Measurements from ENCODE around the gene PGM5.
"Not testable (repeated sequence)": the region's sequence is repeated elsewhere in the genome, so short reads cannot be mapped to it uniquely, and the experiment has no call there.

- not testable (repeated sequence) for TF ChIP-seq ZNF671 (CRISPR knock-in tag; IDR thresholded peaks at IDR 0.05); ATF1 (CRISPR knock-in tag; IDR thresholded peaks at IDR 0.05); GABPB1 (CRISPR knock-in tag; IDR thresholded peaks at IDR 0.05); ATF2 (CRISPR knock-in tag; IDR thresholded peaks at IDR 0.05; ENCODE audit: borderline replicate concordance, low read depth); CTCF (IDR thresholded peaks at IDR 0.05); ATF3 (CRISPR knock-in tag; conservative IDR thresholded peaks at IDR 0.05); NFYB (CRISPR knock-in tag; conservative IDR thresholded peaks at IDR 0.05; ENCODE audit: low read depth); NR1H2 (CRISPR knock-in tag; IDR thresholded peaks at IDR 0.05); MAX (CRISPR knock-in tag; IDR thresholded peaks at IDR 0.05)
These were observed 40.1 kb downstream of the PGM5 start for GRCh38 chr9:68396411-68397094.
